DOHH2 (cell line): ENCODE results near the gene SCN8A.

Experiments used
- H3F3A ChIP-seq: fragments of 200-600 bp; sonication (generic), shearing (Covaris generic); 2 replicates; pipeline ENCODE4 v1.6.0; 2016; ENCODE audit warnings: antibody characterized with exemption, mild to moderate bottlenecking; ENCODE audit not compliant: control insufficient read depth, insufficient read depth
- H3K27ac ChIP-seq: fragments of 200-600 bp; sonication (generic); 2 replicates; pipeline ENCODE4 v1.5.1; 2014; ENCODE audit warnings: low read depth, mild to moderate bottlenecking, low read length, moderate library complexity
- H3K27me3 ChIP-seq: fragments of 200-600 bp; sonication (generic); 2 replicates; pipeline ENCODE4 v1.6.1; 2014; ENCODE audit warnings: mild to moderate bottlenecking, low read length, mixed read lengths; ENCODE audit not compliant: control insufficient read depth
- H3K36me3 ChIP-seq: fragments of 200-600 bp; sonication (generic); 2 replicates; pipeline ENCODE4 v1.6.1; 2014; ENCODE audit warnings: mild to moderate bottlenecking, low read length, moderate library complexity, mixed read lengths; ENCODE audit not compliant: control insufficient read depth
- H3K4me1 ChIP-seq: fragments of 200-600 bp; sonication (generic); 2 replicates; pipeline ENCODE4 v1.6.1; 2014; ENCODE audit warnings: mild to moderate bottlenecking, low read length, mixed read lengths; ENCODE audit not compliant: control insufficient read depth
- H3K4me2 ChIP-seq: fragments of 200-600 bp; sonication (generic); 2 replicates; pipeline ENCODE4 v1.6.0; 2014; ENCODE audit warnings: mild to moderate bottlenecking, low read length, moderate library complexity
- H3K4me3 ChIP-seq: fragments of 200-600 bp; sonication (generic); 2 replicates; pipeline ENCODE4 v1.5.1; 2014; ENCODE audit warnings: mild to moderate bottlenecking, low read length, mixed read lengths
- H3K79me2 ChIP-seq: fragments of 200-600 bp; sonication (generic); 2 replicates; pipeline ENCODE4 v1.6.1; 2014; ENCODE audit warnings: mild to moderate bottlenecking, low read length, mixed read lengths; ENCODE audit not compliant: control insufficient read depth
- H3K9me2 ChIP-seq: fragments of 200-600 bp; sonication (generic); replicated peaks from 2 replicates; pipeline ENCODE4 v1.6.1; 2014; ENCODE audit warnings: mild to moderate bottlenecking, low read length, mixed read lengths; ENCODE audit not compliant: control insufficient read depth
- H3K9me3 ChIP-seq: fragments of 200-600 bp; sonication (generic); 2 replicates; pipeline ENCODE4 v1.6.1; 2014; ENCODE audit warnings: antibody characterized with exemption, low read length, mixed read lengths; ENCODE audit not compliant: control insufficient read depth, insufficient read depth
- H4K20me1 ChIP-seq: fragments of 200-600 bp; sonication (generic); 2 replicates; pipeline ENCODE4 v1.6.0; 2014; ENCODE audit warnings: low read depth, mild to moderate bottlenecking, antibody characterized with exemption, low read length, moderate library complexity; ENCODE audit not compliant: control insufficient read depth, insufficient read depth
- EZH2phosphoT487 ChIP-seq: fragments of 200-600 bp; sonication (generic); IDR thresholded peaks from 2 replicates; pipeline ENCODE4 v1.6.1; 2017; ENCODE audit warnings: borderline replicate concordance, mild to moderate bottlenecking, antibody characterized with exemption, low read length, moderate library complexity, mixed read lengths
- TF ChIP-seq, protein P1 (sequence below): fragments of 200-600 bp; sonication (generic); IDR thresholded peaks from one replicate; pipeline ENCODE4 v1.5.1; 2014; ENCODE audit warnings: antibody characterized with exemption, mild to moderate bottlenecking, low read depth, low read length; ENCODE audit not compliant: poor library complexity, severe bottlenecking

The SCN8A gene

DNA sequence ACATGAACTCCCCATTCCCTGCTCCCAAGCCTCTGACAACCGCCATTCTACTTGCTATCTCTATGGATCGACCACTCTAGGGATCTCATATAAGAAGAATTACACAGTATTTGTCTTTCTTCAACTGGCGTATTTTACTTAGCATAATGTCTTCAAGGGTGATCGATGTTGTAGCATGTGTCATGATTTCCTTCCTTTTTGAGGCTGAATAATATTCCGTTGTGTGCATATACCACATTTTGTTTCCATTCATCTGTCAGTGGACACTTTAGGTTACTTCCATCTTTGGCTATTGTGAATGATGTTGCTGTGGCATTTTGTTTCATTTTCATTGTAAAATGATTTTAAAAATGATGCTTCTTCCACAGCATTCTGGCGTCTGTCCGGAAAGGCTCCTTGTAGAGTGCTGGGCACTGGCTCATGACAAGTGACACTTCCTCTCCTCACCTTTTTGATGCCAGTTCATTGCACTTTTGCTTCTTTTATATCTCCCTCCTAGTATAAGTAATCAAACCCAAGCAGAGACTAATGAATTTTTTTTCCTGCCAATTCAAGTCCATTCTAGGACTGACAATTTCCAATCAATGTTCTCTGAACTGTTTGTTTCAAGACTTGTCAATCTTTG is 39.3 kb downstream of the SCN8A start:
- Histone ChIP-seq H3K9me2 (no peaks in the 10 kb centered on the region), H3K27me3 (peaks cover 6% of the 10 kb centered on the region; the same call in 1 of the 2 replicates), H3K9me3 (no peaks in the 10 kb centered on the region), H3K4me1 (no peaks in the 10 kb centered on the region), H3K79me2 (no peaks in the 10 kb centered on the region), H3F3A (no peaks in the 10 kb centered on the region), H3K27ac (no peak overlapping the region), H4K20me1 (no peaks in the 10 kb centered on the region), H3K36me3 (no peaks in the 10 kb centered on the region), H3K4me2 (no peak overlapping the region), H3K4me3 (no peak overlapping the region)
- TF ChIP-seq EZH2phosphoT487 = no peak
- TF ChIP-seq, protein P1, sequence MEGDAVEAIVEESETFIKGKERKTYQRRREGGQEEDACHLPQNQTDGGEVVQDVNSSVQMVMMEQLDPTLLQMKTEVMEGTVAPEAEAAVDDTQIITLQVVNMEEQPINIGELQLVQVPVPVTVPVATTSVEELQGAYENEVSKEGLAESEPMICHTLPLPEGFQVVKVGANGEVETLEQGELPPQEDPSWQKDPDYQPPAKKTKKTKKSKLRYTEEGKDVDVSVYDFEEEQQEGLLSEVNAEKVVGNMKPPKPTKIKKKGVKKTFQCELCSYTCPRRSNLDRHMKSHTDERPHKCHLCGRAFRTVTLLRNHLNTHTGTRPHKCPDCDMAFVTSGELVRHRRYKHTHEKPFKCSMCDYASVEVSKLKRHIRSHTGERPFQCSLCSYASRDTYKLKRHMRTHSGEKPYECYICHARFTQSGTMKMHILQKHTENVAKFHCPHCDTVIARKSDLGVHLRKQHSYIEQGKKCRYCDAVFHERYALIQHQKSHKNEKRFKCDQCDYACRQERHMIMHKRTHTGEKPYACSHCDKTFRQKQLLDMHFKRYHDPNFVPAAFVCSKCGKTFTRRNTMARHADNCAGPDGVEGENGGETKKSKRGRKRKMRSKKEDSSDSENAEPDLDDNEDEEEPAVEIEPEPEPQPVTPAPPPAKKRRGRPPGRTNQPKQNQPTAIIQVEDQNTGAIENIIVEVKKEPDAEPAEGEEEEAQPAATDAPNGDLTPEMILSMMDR = no peak

DNA sequence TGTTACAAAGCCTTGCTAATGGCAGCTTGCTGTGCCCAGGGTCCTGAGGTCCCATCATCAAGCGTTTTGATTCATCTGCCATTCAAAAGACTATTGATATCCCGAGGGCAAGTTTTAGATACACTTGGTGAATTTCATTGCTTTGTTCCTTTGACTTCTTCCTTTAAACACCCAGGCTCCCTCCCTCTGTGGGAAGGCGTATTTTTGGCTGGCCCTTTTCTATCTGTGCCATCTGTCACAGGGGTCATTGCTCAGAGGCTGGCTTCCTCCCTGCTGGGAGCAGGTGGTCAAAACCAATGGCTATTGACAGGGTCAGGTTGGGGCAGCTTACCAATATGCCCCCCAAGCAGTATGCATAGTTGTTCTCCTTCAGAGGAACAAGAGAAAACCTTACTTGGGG is 40.0 kb downstream of the SCN8A start:
- H3K9me2 ChIP-seq = no peaks in the 10 kb centered on the region
- no peak overlapping the region for H3K4me3 ChIP-seq
- peaks cover 6% of the 10 kb centered on the region; the same call in 1 of the 2 replicates for H3K27me3 ChIP-seq
- TF ChIP-seq, protein P1 = no peak
- TF ChIP-seq EZH2phosphoT487 = no peak
- H3K4me2 ChIP-seq = no peak overlapping the region
- no peaks in the 10 kb centered on the region for H3K9me3 ChIP-seq
- no peaks in the 10 kb centered on the region for H3K36me3 ChIP-seq
- H3F3A ChIP-seq = no peaks in the 10 kb centered on the region
- H3K79me2 ChIP-seq = no peaks in the 10 kb centered on the region
- no peak overlapping the region for H3K27ac ChIP-seq
- H4K20me1 ChIP-seq = no peaks in the 10 kb centered on the region
- no peaks in the 10 kb centered on the region for H3K4me1 ChIP-seq

DNA sequence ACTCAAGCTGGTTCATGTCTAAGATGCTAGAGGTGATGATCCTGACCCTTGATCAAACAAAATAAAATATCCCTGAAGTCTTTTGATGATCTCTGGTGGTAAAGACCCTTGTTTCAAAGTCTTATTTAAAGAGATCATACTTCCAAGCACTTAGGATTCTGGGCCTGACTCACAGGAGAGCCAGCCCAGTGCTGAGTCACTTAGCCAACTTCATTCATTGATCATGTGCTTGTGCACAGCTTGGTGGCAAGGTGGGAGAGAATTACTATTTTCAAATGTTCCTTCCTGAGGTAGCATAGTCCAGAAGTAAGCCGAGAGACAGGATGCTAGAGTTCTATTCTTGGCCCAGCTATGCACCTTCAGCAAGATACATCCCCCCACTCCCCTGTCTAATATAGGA is 40.6 kb downstream of the SCN8A start:
- no peak overlapping the region for H3K27ac ChIP-seq
- H3K36me3 ChIP-seq = no peaks in the 10 kb centered on the region
- no peaks in the 10 kb centered on the region for H3K79me2 ChIP-seq
- TF ChIP-seq, protein P1 = no peak
- H3K4me3 ChIP-seq = no peak overlapping the region
- H3K4me2 ChIP-seq = no peak overlapping the region
- H3K27me3 ChIP-seq = peaks cover 6% of the 10 kb centered on the region; the same call in 1 of the 2 replicates
- H3K9me3 ChIP-seq = no peaks in the 10 kb centered on the region
- no peaks in the 10 kb centered on the region for H3K4me1 ChIP-seq
- H3K9me2 ChIP-seq = no peaks in the 10 kb centered on the region
- H4K20me1 ChIP-seq = no peaks in the 10 kb centered on the region
- H3F3A ChIP-seq = no peaks in the 10 kb centered on the region
